ENCODE data around the gene TCAF1.

DNA sequence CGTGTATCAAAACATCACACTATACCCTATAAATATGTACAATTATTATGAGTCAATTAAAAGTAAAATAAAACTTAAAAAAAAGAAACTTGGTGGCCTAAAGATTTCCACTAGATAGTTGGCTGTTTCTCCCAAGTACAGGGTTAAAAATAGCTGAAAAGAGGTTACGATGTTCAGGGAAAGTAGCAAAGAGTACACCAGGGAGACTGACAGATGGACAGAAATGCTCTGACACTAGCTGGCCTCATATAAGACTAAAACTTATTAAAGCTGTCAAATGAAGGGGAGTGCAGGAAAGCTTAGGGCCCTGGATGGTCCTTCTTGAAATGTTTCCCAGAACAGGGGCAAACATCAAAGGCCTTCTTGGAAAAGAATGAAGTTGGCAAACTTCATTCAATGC lies 51.3 kb downstream of the TCAF1 start:
- TF ChIP-seq, protein P1, sequence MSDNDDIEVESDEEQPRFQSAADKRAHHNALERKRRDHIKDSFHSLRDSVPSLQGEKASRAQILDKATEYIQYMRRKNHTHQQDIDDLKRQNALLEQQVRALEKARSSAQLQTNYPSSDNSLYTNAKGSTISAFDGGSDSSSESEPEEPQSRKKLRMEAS (IDR thresholded peaks at IDR 0.05): no peak
- TF ChIP-seq TCF12 (IDR thresholded peaks at IDR 0.05; ENCODE audit: low read depth) (no peak), TEAD4 (IDR thresholded peaks at IDR 0.05) (no peak), YY1 (IDR thresholded peaks at IDR 0.05; ENCODE audit: low read depth) (no peak), TAF1 (IDR thresholded peaks at IDR 0.05; ENCODE audit: low read depth) (no peak)

All from Ishikawa (cell line).